GM12878 (cell line): Measurements from ENCODE around the gene SELENOK. TPM values are rescaled to one million over a fixed set of nuclear protein-coding genes. Genes with fewer than 3 reads are reported as not detected.

Source experiments
- ATAC-seq: fragments of 200-7000 bp; cut with Tn5 transposase; 3 replicates; pipeline ENCODE4 v1.9.1; 2020; ENCODE audit warnings: mild to moderate bottlenecking, moderate library complexity
- BruUV-seq: library from RNA; stranded (reverse); fragments of 400-500 nt; replicated peaks from 2 replicates; lab custom pipeline; 2021; lab: Mats Ljungman, UMichigan
- CTCF ChIA-PET: fragments of 300-600 bp; sonication (Branson Sonifier 250); formaldehyde crosslinking; extraction: SDS; loops from one replicate; lab custom pipeline; 2021; ENCODE audit warnings: inconsistent platforms; lab: Yijun Ruan, JAX
- POLR2A ChIA-PET: fragments of 350-600 bp; formaldehyde crosslinking; extraction: SDS; loops from one replicate; lab custom pipeline; 2021; ENCODE audit warnings: inconsistent platforms; lab: Charles Lee
- RAD21 ChIA-PET: fragments of 300-600 bp; sonication (Branson Sonifier 250); formaldehyde crosslinking; loops from one replicate; lab custom pipeline; 2023; ENCODE audit warnings: antibody characterized with exemption; ENCODE audit not compliant: unreplicated experiment; lab: Charles Lee
- SMC1A ChIA-PET: fragments of 300-600 bp; sonication (Branson Sonifier 250); formaldehyde crosslinking; loops from one replicate; lab custom pipeline; 2023; ENCODE audit not compliant: unreplicated experiment, uncharacterized antibody; lab: Charles Lee
- DNase-seq: peaks from one replicate; pipeline ENCODE4 v3.0.0-alpha.2; 2011; ENCODE audit warnings: low read depth, low spot score
- FAIRE-seq: peaks from 3 replicates; lab custom pipeline; 2011; peaks lifted over from hg19 to GRCh38; lab: Jason Lieb, UNC
- H2AFZ ChIP-seq: 2 replicates; pipeline ENCODE4 v1.6.0; 2011; ENCODE audit warnings: low read depth, low read length, control low read depth; ENCODE audit not compliant: control insufficient read depth
- H3K27ac ChIP-seq: 2 replicates; pipeline ENCODE4 v1.5.1; 2011; ENCODE audit warnings: control low read depth; ENCODE audit not compliant: control insufficient read depth, insufficient read depth
- H3K27me3 ChIP-seq, 2 experiments: replicated peaks in 1 of 2; 2 replicates each; pipeline versions ENCODE4 v1.6.0 to v1.6.1; 2011; ENCODE audit warnings: low read length in 1 of 2; ENCODE audit not compliant: control insufficient read depth in 2 of 2, insufficient read depth in 2 of 2
- H3K36me3 ChIP-seq, 2 experiments: 2 replicates each; pipeline ENCODE4 v1.5.1; 2011; ENCODE audit warnings: low read length in 1 of 2; ENCODE audit not compliant: control insufficient read depth in 2 of 2, insufficient read depth in 2 of 2
- H3K4me1 ChIP-seq: 2 replicates; pipeline ENCODE4 v1.6.1; 2011; ENCODE audit warnings: mild to moderate bottlenecking, low read length, moderate library complexity, mixed read lengths; ENCODE audit not compliant: control insufficient read depth, insufficient read depth
- H3K4me2 ChIP-seq: 2 replicates; pipeline ENCODE4 v1.6.0; 2011; ENCODE audit warnings: control low read depth; ENCODE audit not compliant: control insufficient read depth, insufficient read depth
- H3K4me3 ChIP-seq: fragments of 200-600 bp; sonication (generic); 2 replicates; pipeline ENCODE4 v1.5.1; 2016
- H3K79me2 ChIP-seq: 2 replicates; pipeline ENCODE4 v1.6.0; 2011; ENCODE audit warnings: low read length; ENCODE audit not compliant: control insufficient read depth, insufficient read depth
- H3K9ac ChIP-seq: 2 replicates; pipeline ENCODE4 v1.8.0; 2011; ENCODE audit warnings: low read length, control low read depth, mixed read lengths; ENCODE audit not compliant: control insufficient read depth, insufficient read depth
- H3K9me3 ChIP-seq: replicated peaks from 3 replicates; pipeline ENCODE4 v1.5.1; 2011; ENCODE audit warnings: mild to moderate bottlenecking, low read length; ENCODE audit not compliant: control insufficient read depth, insufficient read depth
- H4K20me1 ChIP-seq: 2 replicates; pipeline ENCODE4 v1.6.0; 2011; ENCODE audit not compliant: control insufficient read depth, insufficient read depth
- BCL11A ChIP-seq: IDR thresholded peaks from 2 replicates; pipeline ENCODE4 v1.6.1; 2011; ENCODE audit warnings: low read depth, low read length
- CREM ChIP-seq: IDR thresholded peaks from 2 replicates; pipeline ENCODE4 v1.6.1; 2014; ENCODE audit warnings: antibody characterized with exemption, low read depth
- E4F1 ChIP-seq: fragments of 450-650 bp; IDR thresholded peaks from 2 replicates; pipeline ENCODE4 v1.6.1; 2018; ENCODE audit warnings: borderline replicate concordance, mild to moderate bottlenecking; ENCODE audit not compliant: partially characterized antibody
- EED ChIP-seq: sonication (generic); IDR thresholded peaks from 2 replicates; pipeline ENCODE4 v1.6.1; 2016; ENCODE audit warnings: antibody characterized with exemption, low read depth
- GATAD2B ChIP-seq: fragments of 450-650 bp; conservative IDR thresholded peaks from 2 replicates; pipeline ENCODE4 v1.6.1; 2017; ENCODE audit warnings: low read depth, mild to moderate bottlenecking, moderate library complexity
- HDAC2 ChIP-seq: fragments of 200-600 bp; sonication (generic); IDR thresholded peaks from 2 replicates; pipeline ENCODE4 v1.6.1; 2017
- KDM1A ChIP-seq: fragments of 200-600 bp; sonication (generic); IDR thresholded peaks from 2 replicates; pipeline ENCODE4 v1.6.1; 2016; ENCODE audit warnings: borderline replicate concordance
- RCOR1 ChIP-seq: conservative IDR thresholded peaks from 2 replicates; pipeline ENCODE4 v1.6.1; 2012; ENCODE audit warnings: low read depth, low read length, improper control_type of control experiment
- RFX5 ChIP-seq: IDR thresholded peaks from 2 replicates; pipeline ENCODE4 v1.6.1; 2011; ENCODE audit warnings: low read depth, low read length, improper control_type of control experiment
- SKIL ChIP-seq: fragments of 450-650 bp; IDR thresholded peaks from 2 replicates; pipeline ENCODE4 v1.6.1; 2017; ENCODE audit warnings: mild to moderate bottlenecking, low read depth, inconsistent platforms; ENCODE audit not compliant: poor library complexity, severe bottlenecking
- SUZ12 ChIP-seq: fragments of 200-600 bp; sonication (generic); IDR thresholded peaks from one replicate; pipeline ENCODE4 v1.6.1; 2018; ENCODE audit warnings: antibody characterized with exemption, mild to moderate bottlenecking; ENCODE audit not compliant: unreplicated experiment
- TARDBP ChIP-seq: IDR thresholded peaks from 2 replicates; pipeline ENCODE4 v1.6.1; 2016; ENCODE audit warnings: borderline replicate concordance
- WRNIP1 ChIP-seq: IDR thresholded peaks from 2 replicates; pipeline ENCODE4 v1.6.1; 2011; ENCODE audit warnings: low read depth, low read length, improper control_type of control experiment, borderline replicate concordance
- ZBTB40 ChIP-seq: fragments of 450-650 bp; IDR thresholded peaks from 2 replicates; pipeline ENCODE4 v1.6.1; 2016; ENCODE audit warnings: mild to moderate bottlenecking, moderate library complexity, borderline replicate concordance
- WGBS: methylation state at CpG from one replicate; pipeline ENCODE4 v1.1.6; 2016; ENCODE audit warnings: low lambda C conversion rate; ENCODE audit not compliant: insufficient replicate concordance, insufficient coverage; ENCODE audit errors: missing lambda C conversion rate; 5-methylcytosine and 5-hydroxymethylcytosine counted together
- in situ Hi-C: fragments of 300-500 bp; cut with MboI; formaldehyde crosslinking; loops from 9 replicates; pipeline ENCODE4 v1.14.3; 2018; ENCODE audit warnings: mixed read lengths
- intact Hi-C: fragments of 100-400 bp; cut with micrococcal nuclease; formaldehyde crosslinking; loops from one replicate; pipeline ENCODE4 v1.14.2; 2022; ENCODE audit not compliant: unreplicated experiment
- polyA plus RNA-seq, 11 experiments: library from polyadenylated mRNA; depleted of rRNA in 4 of 11; unstranded in 6 of 11; stranded (reverse) in 5 of 11; fragments of >200 nt; fragmentation: Nextera tagmentation in 4 of 11; fragmentation: Illumina TruSeq in 1 of 11; extraction: Ambion mirVana in 4 of 11; extraction: Trizol in 1 of 11; gene quantifications; 1 replicate in 1 of 11; 2 replicates in 10 of 11; pipeline versions ENCODE4 v1.2.1 to v1.2.3, GENCODE V29; 2011 to 2016; ENCODE audit warnings: inconsistent platforms in 2 of 11, missing spikeins in 2 of 11, low read depth in 1 of 11
- total RNA-seq, 4 experiments: library from RNA; depleted of rRNA in 3 of 4; stranded (reverse); fragments of >200 nt in 3 of 4; fragmentation: Illumina TruSeq in 1 of 4; extraction: Trizol in 1 of 4; gene quantifications; 2 replicates each; pipeline versions ENCODE4 v1.2.1 to v1.2.3, GENCODE V29; 2013 to 2021

The SELENOK gene
- total and polyA plus RNA-seq, 10 of the 15 experiments (the other 5 are each of a cell fraction or from before 2014, with no cell fraction given): 35.4 to 322 (median 101) TPM

- TF ChIP-seq ZBTB40 (no peak), KDM1A (no peak), BCL11A (no peak)
These were observed 9.1 kb upstream of the SELENOK start (continued) for GRCh38 chr3:53900666-53901331.

GRCh38 chr3:53899750-53900149, 8.1 kb upstream of the SELENOK start:
- H3K27me3 ChIP-seq: no peaks in the 10 kb centered on the region
- ChIA-PET SMC1A (interaction anchor here (1.0 to 1.9 kb wide), 4 partner anchors 8 to 46 kb away, joined by 3 to 5 read pairs (median 4); no protein-coding TSS in a partner anchor), CTCF (interaction anchor here (0.5 kb wide), 1 partner anchor 393 kb away, joined by 3 read pairs; no protein-coding TSS in a partner anchor), RAD21 (no interaction called here), POLR2A (interaction anchor here (0.6 to 1.2 kb wide), 3 partner anchors 13 to 905 kb away, joined by 3 to 5 read pairs (median 3); no protein-coding TSS in a partner anchor)
- H3K4me2 ChIP-seq: no peak overlapping the region
- intact Hi-C loops: no loop called here
- no peak overlapping the region for H3K4me3 ChIP-seq
- no peaks in the 10 kb centered on the region for H3K9me3 ChIP-seq
- no peaks in the 10 kb centered on the region for H3K4me1 ChIP-seq
- H4K20me1 ChIP-seq: no peaks in the 10 kb centered on the region
- FAIRE-seq (no peak), DNase-seq (no peak), ATAC-seq (no peak)
- H2AFZ ChIP-seq: no peak overlapping the region
- no peaks in the 10 kb centered on the region for H3K79me2 ChIP-seq
- in situ Hi-C loops: no loop called here
- H3K9ac ChIP-seq: no peak overlapping the region
- no peak overlapping the region for H3K27ac ChIP-seq
- 53% methylated on average over 2 of the region's 2 CpGs for WGBS
- BruUV-seq: no TSS peak
- H3K36me3 ChIP-seq: no peaks in the 10 kb centered on the region
- TF ChIP-seq KDM1A (no peak), SKIL (no peak), WRNIP1 (no peak), E4F1 (no peak), SUZ12 (no peak), TARDBP (no peak), GATAD2B (no peak), RFX5 (no peak), EED (no peak), HDAC2 (no peak), CREM (no peak), RCOR1 (no peak)
